ENCODE measurements around the gene SAG. TPM values are rescaled to one million over a fixed set of nuclear protein-coding genes. Genes with fewer than 3 reads are reported as not detected.

Gene SAG
- total and polyA plus RNA-seq, 2 experiments from 2014 or later = 0.21 TPM; not detected in 1

GRCh38 chr2:233389601-233390125 is 82.0 kb downstream of the SAG start:
- Histone ChIP-seq H3K4me3 (no peak overlapping the region), H3K27ac (no peak overlapping the region), H3K36me3 (peaks cover 9% of the 10 kb centered on the region), H3K4me1 (ENCODE audit: low read depth) (peaks cover 37% of the 10 kb centered on the region), H3K9me3 (ENCODE audit: low read depth) (no peaks in the 10 kb centered on the region), H3K27me3 (no peaks in the 10 kb centered on the region)
- TF ChIP-seq CTCF (IDR thresholded peaks at IDR 0.05; ENCODE audit: low read depth, low read length) = no peak
- no peak for DNase-seq (ENCODE audit: low read depth in 1 of 2, low spot score in 1 of 2)

GRCh38 chr2:233395687-233396086 is 88.1 kb downstream of the SAG start:
- Histone ChIP-seq H3K9me3 (ENCODE audit: low read depth) (no peaks in the 10 kb centered on the region), H3K36me3 (peaks cover 9% of the 10 kb centered on the region), H3K27me3 (no peaks in the 10 kb centered on the region), H3K4me1 (ENCODE audit: low read depth) (no peaks in the 10 kb centered on the region), H3K27ac (no peak overlapping the region), H3K4me3 (no peak overlapping the region)
- no peak for DNase-seq (ENCODE audit: low read depth in 1 of 2, low spot score in 1 of 2)
- no peak for TF ChIP-seq CTCF (IDR thresholded peaks at IDR 0.05; ENCODE audit: low read depth, low read length)

Other genes starting within 250 kb of the SAG start
- 3.5 and 6.8 TPM in 2 replicates for gene INPP5D, start 247.5 kb upstream of the SAG start, total RNA-seq
- 1.7 and 4.5 TPM in 2 replicates for gene INPP5D, start 247.5 kb upstream of the SAG start, polyA plus RNA-seq
- 27.7 and 36.1 TPM in 2 replicates for gene ATG16L1, start 56.1 kb upstream of the SAG start, total RNA-seq
- 16.5 and 18.5 TPM in 2 replicates for gene ATG16L1, start 56.1 kb upstream of the SAG start, polyA plus RNA-seq
- 21.3 and 40.0 TPM in 2 replicates for gene DGKD, start 46.7 kb downstream of the SAG start, total RNA-seq
- gene DGKD, start 46.7 kb downstream of the SAG start, polyA plus RNA-seq = 21.0 and 44.5 TPM in 2 replicates